Neural progenitor cell (in vitro differentiated cells): Measurements from ENCODE around the gene ACOT12. TPM values are rescaled to one million over a fixed set of nuclear protein-coding genes. Genes with fewer than 3 reads are reported as not detected.

ENCODE experiments used
- DNase-seq: peaks from one replicate; pipeline ENCODE4 v3.0.0-alpha.2; 2016; ENCODE audit warnings: low spot score
- H2AFZ ChIP-seq: fragments of 200-600 bp; sonication (generic); replicated peaks from 2 replicates; pipeline ENCODE4 v1.6.1; 2016; ENCODE audit warnings: antibody characterized with exemption
- H3F3A ChIP-seq: fragments of 200-600 bp; sonication (generic); 2 replicates; pipeline ENCODE4 v1.6.1; 2016; ENCODE audit warnings: antibody characterized with exemption, low read depth
- H3K27ac ChIP-seq: fragments of 200-600 bp; sonication (generic); 2 replicates; pipeline ENCODE4 v1.5.1; 2016; ENCODE audit warnings: mild to moderate bottlenecking
- H3K27me3 ChIP-seq: fragments of 200-600 bp; sonication (generic); 2 replicates; pipeline ENCODE4 v1.6.1; 2016; ENCODE audit warnings: mild to moderate bottlenecking, moderate library complexity
- H3K36me3 ChIP-seq: fragments of 200-600 bp; sonication (generic); 2 replicates; pipeline ENCODE4 v1.5.1; 2016
- H3K4me1 ChIP-seq: fragments of 200-600 bp; sonication (generic); 2 replicates; pipeline ENCODE4 v1.6.1; 2016; ENCODE audit warnings: mixed run types
- H3K4me2 ChIP-seq: fragments of 200-600 bp; sonication (generic); 2 replicates; pipeline ENCODE4 v1.6.1; 2016
- H3K4me3 ChIP-seq: fragments of 200-600 bp; sonication (generic); 2 replicates; pipeline ENCODE4 v1.5.1; 2016
- H3K79me2 ChIP-seq: fragments of 200-600 bp; sonication (generic); 2 replicates; pipeline ENCODE4 v1.6.1; 2016; ENCODE audit warnings: low read depth
- H3K9ac ChIP-seq: fragments of 200-600 bp; sonication (generic); 2 replicates; pipeline ENCODE4 v1.6.1; 2016
- H3K9me3 ChIP-seq: fragments of 200-600 bp; sonication (generic); 2 replicates; pipeline ENCODE4 v1.5.1; 2016; ENCODE audit warnings: low read depth
- H4K20me1 ChIP-seq: fragments of 200-600 bp; sonication (generic); 2 replicates; pipeline ENCODE4 v1.6.1; 2016; ENCODE audit warnings: low read depth
- H3K27ac Mint-ChIP-seq: 3 replicates; pipeline ENCODE4 v1.8.0; 2021; ENCODE audit warnings: mixed read lengths
- H3K27me3 Mint-ChIP-seq: 2 replicates; pipeline ENCODE4 v1.8.0; 2022; ENCODE audit warnings: low read depth, mild to moderate bottlenecking, inconsistent platforms, moderate library complexity, mixed read lengths; ENCODE audit not compliant: insufficient read depth
- H3K36me3 Mint-ChIP-seq: 3 replicates; pipeline ENCODE4 v1.8.0; 2021; ENCODE audit warnings: mixed read lengths
- H3K4me1 Mint-ChIP-seq: 3 replicates; pipeline ENCODE4 v1.8.0; 2021; ENCODE audit warnings: mixed read lengths
- H3K4me3 Mint-ChIP-seq: 3 replicates; pipeline ENCODE4 v1.8.0; 2021; ENCODE audit warnings: mild to moderate bottlenecking, moderate library complexity, mixed read lengths
- H3K9me3 Mint-ChIP-seq: 3 replicates; pipeline ENCODE4 v1.8.0; 2020; ENCODE audit warnings: mixed read lengths
- EZH2 ChIP-seq: fragments of 200-600 bp; sonication (generic); IDR thresholded peaks from 2 replicates; pipeline ENCODE4 v1.6.1; 2017; ENCODE audit warnings: antibody characterized with exemption, mild to moderate bottlenecking, moderate library complexity
- EZH2phosphoT487 ChIP-seq: fragments of 200-600 bp; sonication (generic); IDR thresholded peaks from 2 replicates; pipeline ENCODE4 v1.6.1; 2017; ENCODE audit warnings: antibody characterized with exemption
- total RNA-seq: library from RNA; depleted of rRNA; stranded (reverse); fragments of >200 nt; gene quantifications from 2 replicates; pipeline ENCODE4 v1.2.3, GENCODE V29; 2015; ENCODE audit warnings: low replicate concordance
- TF ChIP-seq, protein P1 (sequence below): fragments of 200-600 bp; sonication (generic); IDR thresholded peaks from 2 replicates; pipeline ENCODE4 v1.5.1; 2017; ENCODE audit warnings: antibody characterized with exemption, mild to moderate bottlenecking

ACOT12 gene
- total RNA-seq, 1 donor from 2014 or later, result not detected

DNA sequence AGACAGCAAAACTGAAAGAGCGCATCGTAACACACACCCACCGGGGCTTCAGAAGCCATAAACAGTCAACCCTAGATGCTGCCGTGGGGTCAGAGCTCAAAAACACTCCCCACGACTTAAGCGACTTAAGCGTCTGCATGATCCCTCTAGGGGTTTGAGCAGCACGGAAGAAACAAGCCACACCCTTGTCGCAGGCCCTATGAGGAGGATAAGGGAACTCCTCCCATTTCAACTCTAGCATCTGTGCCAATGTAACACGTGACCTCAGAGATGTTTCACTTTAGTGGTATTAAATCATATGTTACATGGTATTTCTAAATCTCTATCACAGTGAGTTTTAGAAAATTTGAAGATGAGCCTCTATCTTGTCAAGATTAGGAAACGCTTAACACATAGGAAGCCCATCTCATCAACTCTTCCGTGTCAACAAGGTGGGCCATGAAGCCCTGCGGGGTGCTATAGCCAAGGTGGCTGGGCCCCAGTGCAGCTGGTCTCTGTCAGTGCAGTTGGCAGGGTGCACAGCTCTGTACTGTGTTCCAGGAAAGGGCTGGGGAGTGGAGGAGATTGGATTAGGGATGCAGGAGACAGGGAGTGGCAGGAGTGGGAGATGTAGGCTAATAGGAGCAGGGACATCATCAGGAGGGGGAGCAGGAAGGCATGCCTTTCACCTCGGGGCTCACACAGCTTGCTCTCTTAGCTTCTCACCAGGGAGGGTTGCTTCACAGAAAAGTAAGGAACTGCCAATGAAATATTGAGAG, 59.5 kb downstream of the ACOT12 start:
- TF ChIP-seq EZH2phosphoT487, result no peak
- Histone ChIP-seq H3K36me3 (no peaks in the 10 kb centered on the region), H3K4me3 (no peak overlapping the region), H2AFZ (no peak overlapping the region), H4K20me1 (no peaks in the 10 kb centered on the region), H3K27ac (no peak overlapping the region), H3K9me3 (no peaks in the 10 kb centered on the region), H3K4me2 (no peak overlapping the region), H3K27me3 (no peaks in the 10 kb centered on the region), H3K4me1 (no peaks in the 10 kb centered on the region), H3F3A (no peaks in the 10 kb centered on the region), H3K79me2 (no peaks in the 10 kb centered on the region), H3K9ac (no peak overlapping the region)
- no peaks in the 10 kb centered on the region for H3K4me1 Mint-ChIP-seq
- no peak overlapping the region for H3K27ac Mint-ChIP-seq
- no peak overlapping the region for H3K4me3 Mint-ChIP-seq
- H3K9me3 Mint-ChIP-seq, result no peaks in the 10 kb centered on the region
- H3K36me3 Mint-ChIP-seq, result no peaks in the 10 kb centered on the region
- peaks cover 4% of the 10 kb centered on the region for H3K27me3 Mint-ChIP-seq
- no peak for DNase-seq

DNA sequence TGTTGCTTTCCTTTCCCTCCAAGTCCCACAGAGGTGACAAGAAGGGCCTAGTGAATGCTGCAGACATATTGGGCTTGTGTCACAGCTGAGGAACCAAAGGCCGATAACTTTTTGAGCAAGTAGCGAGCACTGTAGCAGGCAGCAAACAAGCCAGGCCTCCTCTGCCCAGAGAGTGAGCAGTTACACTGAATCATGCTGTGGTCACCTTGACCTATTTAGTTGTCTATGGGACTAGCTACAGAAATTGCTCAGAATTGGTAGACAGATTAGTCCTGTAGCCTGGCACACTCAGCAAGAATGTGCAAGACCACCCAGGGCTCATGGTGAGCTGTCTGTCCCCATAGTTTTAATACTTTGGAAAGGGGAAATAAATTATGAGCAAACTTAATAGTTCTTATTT, 67.4 kb downstream of the ACOT12 start:
- H3K9me3 ChIP-seq, result no peaks in the 10 kb centered on the region
- Mint-ChIP-seq H3K4me3 (no peak overlapping the region), H3K4me1 (no peaks in the 10 kb centered on the region), H3K27me3 (no peaks in the 10 kb centered on the region), H3K27ac (no peak overlapping the region), H3K36me3 (no peaks in the 10 kb centered on the region), H3K9me3 (no peaks in the 10 kb centered on the region)
- H3K36me3 ChIP-seq, result no peaks in the 10 kb centered on the region
- no peak for TF ChIP-seq EZH2phosphoT487
- TF ChIP-seq, protein P1, sequence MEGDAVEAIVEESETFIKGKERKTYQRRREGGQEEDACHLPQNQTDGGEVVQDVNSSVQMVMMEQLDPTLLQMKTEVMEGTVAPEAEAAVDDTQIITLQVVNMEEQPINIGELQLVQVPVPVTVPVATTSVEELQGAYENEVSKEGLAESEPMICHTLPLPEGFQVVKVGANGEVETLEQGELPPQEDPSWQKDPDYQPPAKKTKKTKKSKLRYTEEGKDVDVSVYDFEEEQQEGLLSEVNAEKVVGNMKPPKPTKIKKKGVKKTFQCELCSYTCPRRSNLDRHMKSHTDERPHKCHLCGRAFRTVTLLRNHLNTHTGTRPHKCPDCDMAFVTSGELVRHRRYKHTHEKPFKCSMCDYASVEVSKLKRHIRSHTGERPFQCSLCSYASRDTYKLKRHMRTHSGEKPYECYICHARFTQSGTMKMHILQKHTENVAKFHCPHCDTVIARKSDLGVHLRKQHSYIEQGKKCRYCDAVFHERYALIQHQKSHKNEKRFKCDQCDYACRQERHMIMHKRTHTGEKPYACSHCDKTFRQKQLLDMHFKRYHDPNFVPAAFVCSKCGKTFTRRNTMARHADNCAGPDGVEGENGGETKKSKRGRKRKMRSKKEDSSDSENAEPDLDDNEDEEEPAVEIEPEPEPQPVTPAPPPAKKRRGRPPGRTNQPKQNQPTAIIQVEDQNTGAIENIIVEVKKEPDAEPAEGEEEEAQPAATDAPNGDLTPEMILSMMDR, result no peak
- no peak for TF ChIP-seq EZH2
- no peaks in the 10 kb centered on the region for H3K79me2 ChIP-seq
- H3K27ac ChIP-seq, result no peak overlapping the region
- H3K27me3 ChIP-seq, result no peaks in the 10 kb centered on the region
- no peaks in the 10 kb centered on the region for H3F3A ChIP-seq
- no peaks in the 10 kb centered on the region for H3K4me1 ChIP-seq
- H3K4me2 ChIP-seq, result no peak overlapping the region
- no peak overlapping the region for H3K4me3 ChIP-seq
- H2AFZ ChIP-seq, result no peak overlapping the region
- H3K9ac ChIP-seq, result no peak overlapping the region
- no peak for DNase-seq
- no peaks in the 10 kb centered on the region for H4K20me1 ChIP-seq

DNA sequence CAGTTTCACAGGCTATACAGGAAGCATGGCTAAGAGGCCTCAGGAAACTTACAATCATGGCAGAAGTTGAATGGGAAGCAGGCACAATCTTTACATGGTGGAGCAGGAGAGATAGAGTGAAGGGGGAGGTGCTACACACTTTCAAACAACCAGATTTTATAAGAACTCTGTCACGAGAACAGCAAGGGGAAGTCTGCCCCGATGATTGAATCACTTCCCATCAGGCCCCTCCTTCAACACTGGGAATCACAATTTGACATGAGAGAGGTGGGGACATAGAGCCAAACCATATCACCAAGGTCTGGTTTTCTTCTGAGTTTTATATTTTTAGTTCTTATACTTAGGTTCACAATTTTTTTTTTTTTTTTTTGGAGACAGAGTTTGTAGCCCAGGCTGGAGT, 76.4 kb downstream of the ACOT12 start:
- H3K4me3 Mint-ChIP-seq, result no peak overlapping the region
- Histone ChIP-seq H3K4me1 (no peaks in the 10 kb centered on the region), H2AFZ (no peak overlapping the region), H3K27ac (no peak overlapping the region), H4K20me1 (no peaks in the 10 kb centered on the region), H3K4me2 (no peak overlapping the region), H3K9me3 (no peaks in the 10 kb centered on the region), H3F3A (peaks cover 11% of the 10 kb centered on the region), H3K4me3 (no peak overlapping the region), H3K9ac (no peak overlapping the region), H3K36me3 (peaks cover 11% of the 10 kb centered on the region), H3K27me3 (no peaks in the 10 kb centered on the region), H3K79me2 (no peaks in the 10 kb centered on the region)
- no peaks in the 10 kb centered on the region for H3K27me3 Mint-ChIP-seq
- TF ChIP-seq EZH2phosphoT487 (no peak), EZH2 (no peak)
- TF ChIP-seq, protein P1, result no peak
- peaks cover 6% of the 10 kb centered on the region for H3K36me3 Mint-ChIP-seq
- no peak for DNase-seq
- H3K4me1 Mint-ChIP-seq, result no peaks in the 10 kb centered on the region
- no peak overlapping the region for H3K27ac Mint-ChIP-seq
- H3K9me3 Mint-ChIP-seq, result no peaks in the 10 kb centered on the region

DNA sequence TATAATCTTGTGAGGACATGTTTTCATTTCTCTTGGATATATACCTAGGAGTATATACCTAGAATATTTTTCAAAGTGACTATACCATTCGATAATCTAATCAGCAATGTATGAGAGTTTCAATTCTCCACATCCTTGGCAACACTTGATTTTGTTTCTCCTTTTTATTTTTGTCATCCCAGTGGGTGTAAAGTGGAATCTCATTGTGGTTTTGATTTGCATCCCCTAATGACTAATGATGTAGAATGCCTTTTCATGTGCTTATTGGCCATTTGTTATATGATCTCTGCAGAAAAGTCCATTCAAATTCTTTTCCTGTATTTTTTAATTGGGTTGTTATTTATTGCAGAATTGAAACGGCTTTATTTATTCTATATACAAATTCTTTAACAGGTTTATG, 77.4 kb downstream of the ACOT12 start:
- Mint-ChIP-seq H3K4me3 (no peak overlapping the region), H3K36me3 (peaks cover 10% of the 10 kb centered on the region), H3K27ac (no peak overlapping the region), H3K9me3 (no peaks in the 10 kb centered on the region), H3K4me1 (no peaks in the 10 kb centered on the region), H3K27me3 (no peaks in the 10 kb centered on the region)
- H4K20me1 ChIP-seq, result no peaks in the 10 kb centered on the region
- no peak overlapping the region for H2AFZ ChIP-seq
- H3K27me3 ChIP-seq, result no peaks in the 10 kb centered on the region
- no peak overlapping the region for H3K4me2 ChIP-seq
- no peak overlapping the region for H3K9ac ChIP-seq
- TF ChIP-seq EZH2phosphoT487 (no peak), EZH2 (no peak)
- TF ChIP-seq, protein P1, result no peak
- H3K36me3 ChIP-seq, result peaks cover 14% of the 10 kb centered on the region
- no peak overlapping the region for H3K27ac ChIP-seq
- H3K79me2 ChIP-seq, result no peaks in the 10 kb centered on the region
- no peak overlapping the region for H3K4me3 ChIP-seq
- H3K9me3 ChIP-seq, result no peaks in the 10 kb centered on the region
- H3K4me1 ChIP-seq, result no peaks in the 10 kb centered on the region
- H3F3A ChIP-seq, result peaks cover 11% of the 10 kb centered on the region
- DNase-seq, result no peak
